ENCODE data around the gene ICA1.

ICA1 gene

DNA sequence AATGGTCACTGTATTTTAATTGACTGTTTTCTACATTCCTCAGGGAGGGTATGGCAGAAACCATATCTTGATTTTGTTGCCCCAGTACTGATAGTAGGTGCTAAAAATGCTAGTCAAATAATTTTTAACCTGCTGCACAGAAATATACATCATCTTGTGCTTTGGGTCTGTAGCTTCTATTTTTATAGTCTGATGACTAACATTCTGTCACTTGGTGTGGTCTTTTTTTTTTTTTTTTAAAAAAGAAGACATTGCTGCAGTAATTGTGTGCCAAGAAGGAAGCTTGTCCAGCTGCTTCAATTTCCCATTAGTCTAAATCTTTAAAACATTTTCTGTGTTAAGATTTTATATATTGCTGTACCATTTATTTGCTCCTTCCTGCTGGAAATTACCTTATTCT, 83.6 kb downstream of the ICA1 start:
- no peak for TF ChIP-seq MAX (IDR thresholded peaks at IDR 0.05; ENCODE audit: low read depth, low read length)
- no peak for TF ChIP-seq POLR2A (IDR thresholded peaks at IDR 0.05; ENCODE audit: extremely low read depth, insufficient read length)
- TF ChIP-seq MYC (IDR thresholded peaks at IDR 0.05; ENCODE audit: low read depth, low read length): no peak
- no peak for TF ChIP-seq CTCF (IDR thresholded peaks at IDR 0.05; ENCODE audit: low read depth, low read length)
- no peak overlapping the region for H3K4me3 ChIP-seq (ENCODE audit: low read depth, low read length)

DNA sequence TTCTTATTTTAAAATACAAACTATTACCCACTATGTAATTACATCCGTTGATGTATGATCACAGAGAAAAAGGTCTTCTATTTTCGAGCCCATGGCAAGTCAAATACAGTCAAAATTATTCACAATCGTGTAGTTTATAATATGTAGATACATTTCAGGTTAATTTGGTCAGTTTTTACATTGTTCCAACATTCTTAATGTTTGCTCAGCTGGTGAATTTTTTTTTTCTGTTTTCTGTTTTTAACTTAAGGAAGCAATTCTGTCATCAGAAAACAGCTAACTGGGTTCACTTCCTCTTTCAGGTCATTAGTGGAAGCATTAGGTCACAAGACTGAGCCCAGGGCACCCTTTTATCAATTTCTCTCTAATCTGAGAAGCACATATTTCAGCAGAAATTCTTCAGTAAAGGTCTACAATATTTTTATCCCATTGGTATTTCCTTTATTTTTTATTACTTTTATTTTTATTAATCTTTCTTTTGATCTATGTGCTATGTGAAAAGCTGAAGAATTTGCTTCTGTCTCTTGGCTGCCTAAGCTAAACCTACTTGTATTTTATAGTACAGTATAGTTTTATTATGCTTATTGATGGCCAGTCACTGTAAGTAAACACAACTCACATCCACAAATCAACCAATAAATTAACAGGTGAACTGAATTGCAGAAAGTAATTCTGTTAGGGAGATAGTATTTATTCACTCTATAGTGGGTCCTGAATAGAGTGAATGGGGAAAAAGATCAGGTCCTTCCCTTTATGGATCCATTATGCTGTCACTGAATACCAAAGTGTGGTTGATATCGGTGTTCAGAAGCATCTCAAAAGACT, 84.6 kb downstream of the ICA1 start:
- H3K4me3 ChIP-seq (ENCODE audit: low read depth, low read length): no peak overlapping the region
- DNase-seq (ENCODE audit: low read depth): peak; percentile 69
- no peak for TF ChIP-seq MYC (IDR thresholded peaks at IDR 0.05; ENCODE audit: low read depth, low read length)
- TF ChIP-seq POLR2A (IDR thresholded peaks at IDR 0.05; ENCODE audit: extremely low read depth, insufficient read length): no peak
- no peak for TF ChIP-seq MAX (IDR thresholded peaks at IDR 0.05; ENCODE audit: low read depth, low read length)
- TF ChIP-seq CTCF (IDR thresholded peaks at IDR 0.05; ENCODE audit: low read depth, low read length): no peak

More for the DNA sequence above, 83.6 kb downstream of the ICA1 start:
- no peak for DNase-seq (ENCODE audit: low read depth)

GRCh38 chr7:8176370-8177081, 85.4 kb downstream of the ICA1 start:
- peak; percentile 67 for DNase-seq (ENCODE audit: low read depth)
- no peak overlapping the region for H3K4me3 ChIP-seq (ENCODE audit: low read depth, low read length)
- TF ChIP-seq CTCF (IDR thresholded peaks at IDR 0.05; ENCODE audit: low read depth, low read length): no peak
- no peak; the same call in none of the 2 replicates for TF ChIP-seq MAX (IDR thresholded peaks at IDR 0.05; ENCODE audit: low read depth, low read length)
- TF ChIP-seq MYC (IDR thresholded peaks at IDR 0.05; ENCODE audit: low read depth, low read length): no peak; the same call in 1 of the 2 replicates
- no peak for TF ChIP-seq POLR2A (IDR thresholded peaks at IDR 0.05; ENCODE audit: extremely low read depth, insufficient read length)

DNA sequence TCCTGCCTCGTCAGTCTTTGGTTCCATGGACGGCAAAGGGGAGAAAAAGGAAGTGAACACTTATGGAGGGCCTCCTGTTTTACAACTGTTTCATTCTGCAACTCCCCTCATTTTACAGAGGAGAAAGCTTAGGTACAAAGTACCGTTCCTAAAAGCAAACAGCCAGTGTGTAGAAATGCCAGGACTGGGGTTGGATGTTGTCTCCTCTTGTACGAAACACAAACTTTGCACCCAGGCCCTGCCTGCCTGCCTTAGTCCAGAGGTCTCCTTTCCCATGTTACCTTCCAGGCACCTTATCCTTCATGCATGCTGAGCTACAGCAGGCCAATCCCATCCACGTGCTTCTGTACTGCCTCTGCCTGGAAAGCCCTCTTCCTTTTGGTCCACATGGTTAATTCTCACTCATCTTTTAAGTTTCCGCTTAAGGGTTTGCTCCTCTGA, 86.0 kb downstream of the ICA1 start:
- H3K4me3 ChIP-seq (ENCODE audit: low read depth, low read length): no peak overlapping the region
- TF ChIP-seq MYC (IDR thresholded peaks at IDR 0.05; ENCODE audit: low read depth, low read length) (peak; percentile 37), CTCF (IDR thresholded peaks at IDR 0.05; ENCODE audit: low read depth, low read length) (no peak), MAX (IDR thresholded peaks at IDR 0.05; ENCODE audit: low read depth, low read length) (peak; percentile 57; the same call in 1 of the 2 replicates)
- DNase-seq (ENCODE audit: low read depth): peak; percentile 16

DNA sequence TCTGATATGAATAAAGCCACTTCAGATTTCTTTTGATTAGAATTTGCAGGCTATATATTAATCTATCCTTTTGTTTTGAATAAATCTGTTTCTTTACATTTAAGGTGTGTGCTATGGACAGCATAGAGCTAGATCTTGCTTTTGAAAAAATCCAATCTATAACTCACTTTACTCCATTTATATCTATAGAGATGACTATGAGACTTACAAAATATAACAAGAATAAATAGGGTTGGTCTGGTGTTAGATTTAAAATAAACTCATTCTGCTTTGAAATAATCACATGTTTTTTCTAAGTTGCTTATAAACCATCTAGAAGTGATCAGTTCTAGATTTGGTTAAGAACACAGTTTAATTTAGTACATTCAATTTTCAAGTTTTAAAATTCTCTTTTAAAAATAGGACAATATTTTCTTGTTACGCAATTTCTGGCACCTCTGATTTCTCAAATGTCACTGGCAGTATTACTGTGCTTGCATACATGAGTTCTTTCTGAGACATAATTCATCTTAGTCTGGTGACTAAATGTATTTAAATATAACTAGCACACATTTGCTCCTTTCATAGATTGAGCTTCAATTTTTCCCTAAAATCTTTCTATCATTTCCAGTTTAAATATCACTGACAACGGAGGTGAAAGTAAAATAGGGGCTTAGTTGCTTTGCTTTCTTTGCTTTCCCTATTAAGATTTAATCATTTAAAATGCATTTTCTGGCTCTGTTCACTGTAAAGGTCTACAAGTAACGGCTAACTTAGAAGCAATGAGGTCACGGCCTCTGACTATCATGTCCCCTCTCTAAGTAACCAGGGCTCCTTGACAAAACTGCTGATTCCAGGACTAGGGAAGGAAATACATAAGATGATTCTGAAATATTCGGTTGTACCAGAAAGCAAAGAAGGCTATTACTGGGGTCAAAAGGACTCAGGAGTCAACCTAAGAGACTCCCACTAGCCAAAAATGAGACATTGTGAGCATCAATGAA, 89.3 kb downstream of the ICA1 start:
- no peak for DNase-seq (ENCODE audit: low read depth)
- H3K4me3 ChIP-seq (ENCODE audit: low read depth, low read length): no peak overlapping the region
- TF ChIP-seq MYC (IDR thresholded peaks at IDR 0.05; ENCODE audit: low read depth, low read length) (no peak), MAX (IDR thresholded peaks at IDR 0.05; ENCODE audit: low read depth, low read length) (no peak), CTCF (IDR thresholded peaks at IDR 0.05; ENCODE audit: low read depth, low read length) (no peak)

All from NB4 (cell line).